VCaP (cell line): ENCODE data around the gene LSR.

Experiments used
- H3K27ac ChIP-seq: fragments of 450-650 bp; 2 replicates; pipeline ENCODE4 v1.5.1; 2017
- TF ChIP-seq, protein P1 (sequence below): fragments of 450-650 bp; conservative IDR thresholded peaks from 2 replicates; pipeline ENCODE4 v1.5.1; 2017; ENCODE audit warnings: mild to moderate bottlenecking, moderate library complexity

The LSR gene

DNA sequence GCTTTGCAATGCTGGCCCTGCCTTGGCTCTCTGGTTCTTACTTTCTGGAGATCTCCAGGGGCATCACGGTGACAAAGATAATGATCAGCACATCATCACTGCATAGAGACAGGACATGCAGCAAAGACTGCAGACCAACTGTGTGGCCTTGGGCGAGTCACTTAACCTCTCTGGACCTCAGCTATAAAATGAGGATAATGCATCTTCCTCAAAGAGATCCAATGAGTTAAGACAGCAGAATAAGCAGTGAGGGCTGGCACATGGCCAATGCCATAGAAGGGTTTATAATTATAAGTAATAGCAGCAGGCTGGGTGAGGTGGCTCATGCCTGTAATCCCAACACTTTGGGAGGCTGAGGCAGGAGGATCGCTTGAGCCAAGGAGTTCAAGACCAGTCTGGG is 45.5 kb downstream of the LSR start:
- TF ChIP-seq, protein P1, sequence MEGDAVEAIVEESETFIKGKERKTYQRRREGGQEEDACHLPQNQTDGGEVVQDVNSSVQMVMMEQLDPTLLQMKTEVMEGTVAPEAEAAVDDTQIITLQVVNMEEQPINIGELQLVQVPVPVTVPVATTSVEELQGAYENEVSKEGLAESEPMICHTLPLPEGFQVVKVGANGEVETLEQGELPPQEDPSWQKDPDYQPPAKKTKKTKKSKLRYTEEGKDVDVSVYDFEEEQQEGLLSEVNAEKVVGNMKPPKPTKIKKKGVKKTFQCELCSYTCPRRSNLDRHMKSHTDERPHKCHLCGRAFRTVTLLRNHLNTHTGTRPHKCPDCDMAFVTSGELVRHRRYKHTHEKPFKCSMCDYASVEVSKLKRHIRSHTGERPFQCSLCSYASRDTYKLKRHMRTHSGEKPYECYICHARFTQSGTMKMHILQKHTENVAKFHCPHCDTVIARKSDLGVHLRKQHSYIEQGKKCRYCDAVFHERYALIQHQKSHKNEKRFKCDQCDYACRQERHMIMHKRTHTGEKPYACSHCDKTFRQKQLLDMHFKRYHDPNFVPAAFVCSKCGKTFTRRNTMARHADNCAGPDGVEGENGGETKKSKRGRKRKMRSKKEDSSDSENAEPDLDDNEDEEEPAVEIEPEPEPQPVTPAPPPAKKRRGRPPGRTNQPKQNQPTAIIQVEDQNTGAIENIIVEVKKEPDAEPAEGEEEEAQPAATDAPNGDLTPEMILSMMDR, result no peak

DNA sequence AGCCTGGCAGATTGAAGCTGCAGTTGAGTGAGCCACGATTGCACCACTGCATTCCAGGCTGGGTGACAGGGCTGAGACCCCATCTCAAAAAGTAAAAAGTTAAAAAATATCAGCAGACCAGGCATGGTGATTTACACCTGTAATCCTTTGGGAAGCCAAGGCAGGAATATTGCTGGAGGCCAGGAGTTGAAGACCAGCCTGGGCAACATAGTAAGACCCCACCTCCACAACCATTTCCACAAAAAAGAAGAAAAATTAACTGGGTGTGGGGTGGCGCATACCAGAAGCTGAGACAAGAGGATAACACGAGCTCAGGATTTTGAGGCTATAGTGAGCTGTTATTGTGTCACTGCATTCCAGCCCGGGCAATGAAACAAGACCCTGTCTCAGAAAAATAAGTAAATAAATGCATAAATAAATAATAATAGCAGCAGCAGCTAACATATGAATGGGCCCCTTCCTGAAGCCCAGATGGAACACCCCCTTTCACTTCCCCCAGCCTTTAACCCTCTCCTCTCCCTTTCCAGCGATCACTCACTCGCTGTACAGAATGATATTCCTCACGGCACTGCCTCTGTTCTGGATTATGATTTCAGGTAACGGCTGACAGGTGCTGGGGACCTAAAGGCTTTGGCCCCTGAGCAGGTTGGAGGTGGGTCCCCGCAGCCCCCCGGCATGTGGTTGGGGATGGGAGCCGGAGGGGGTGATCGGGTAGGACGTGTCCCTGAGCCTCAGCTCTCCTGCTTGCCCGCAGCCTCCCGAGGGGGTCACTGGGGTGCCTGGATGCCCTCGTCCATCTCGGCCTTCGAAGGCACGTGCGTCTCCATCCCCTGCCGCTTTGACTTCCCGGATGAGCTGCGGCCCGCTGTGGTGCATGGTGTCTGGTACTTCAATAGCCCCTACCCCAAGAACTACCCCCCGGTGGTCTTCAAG is 46.3 kb downstream of the LSR start:
- TF ChIP-seq, protein P1, result no peak
- no peak overlapping the region for H3K27ac ChIP-seq

More for the DNA sequence above, 45.5 kb downstream of the LSR start:
- no peak overlapping the region for H3K27ac ChIP-seq

DNA sequence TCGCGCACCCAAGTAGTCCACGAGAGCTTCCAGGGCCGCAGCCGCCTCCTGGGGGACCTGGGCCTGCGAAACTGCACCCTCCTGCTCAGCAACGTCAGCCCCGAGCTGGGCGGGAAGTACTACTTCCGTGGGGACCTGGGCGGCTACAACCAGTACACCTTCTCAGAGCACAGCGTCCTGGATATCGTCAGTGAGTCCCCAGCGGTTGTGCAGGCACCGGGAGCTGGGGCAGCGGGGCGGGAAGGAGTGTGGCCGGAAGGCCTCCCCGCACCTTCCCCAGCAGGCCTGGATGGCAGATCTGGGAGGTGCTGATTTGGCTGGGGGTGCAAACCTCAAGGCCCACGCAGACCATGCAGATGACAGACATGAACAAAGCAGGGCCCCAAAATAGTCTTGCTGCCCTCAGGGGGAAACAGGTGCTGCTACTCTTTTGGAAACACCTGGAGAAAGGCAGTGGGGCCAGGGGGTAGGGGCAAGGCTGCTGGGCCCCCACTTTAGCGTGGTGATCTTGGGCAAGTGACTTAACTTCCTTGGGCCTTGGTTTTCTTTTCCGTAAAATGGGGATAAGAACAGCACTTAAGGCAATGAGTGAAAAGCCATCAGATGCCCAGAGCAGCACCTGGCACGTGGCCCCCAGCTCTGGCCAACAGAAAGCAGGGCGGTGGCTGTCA is 47.1 kb downstream of the LSR start:
- no peak overlapping the region for H3K27ac ChIP-seq
- TF ChIP-seq, protein P1, result no peak

DNA sequence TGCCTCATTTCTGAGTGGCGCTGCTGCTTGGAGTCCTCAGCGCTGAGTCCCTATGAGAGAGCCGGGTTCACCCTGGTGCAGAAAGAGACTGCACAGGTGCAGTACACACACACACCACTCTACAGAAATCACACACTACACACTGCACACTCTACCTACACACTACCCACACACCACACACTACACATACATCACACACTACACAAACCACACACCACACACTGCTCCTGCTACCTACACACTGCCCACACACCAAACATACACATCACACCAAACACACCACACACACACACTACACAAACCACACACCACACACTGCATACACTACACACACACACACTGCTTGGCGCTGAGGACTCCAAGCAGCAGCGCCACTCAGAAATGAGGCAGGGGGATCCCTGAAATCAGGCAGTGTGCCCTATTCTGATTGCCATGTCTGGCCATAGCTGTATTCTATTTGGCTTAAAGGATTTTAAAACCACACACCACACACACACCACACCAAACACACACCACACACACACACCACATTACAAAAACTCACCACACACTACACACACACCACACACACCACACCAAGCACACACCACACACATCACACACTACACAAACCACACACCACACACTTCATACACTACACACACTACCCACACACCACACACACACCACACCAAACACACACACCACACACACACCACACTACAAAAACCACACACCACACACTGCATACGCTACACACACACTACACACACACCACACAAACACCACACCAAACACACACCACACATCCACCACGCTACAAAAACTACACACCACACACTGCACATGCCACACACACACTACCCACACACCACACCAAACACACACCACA is 48.1 kb downstream of the LSR start:
- H3K27ac ChIP-seq, result no peak overlapping the region
- TF ChIP-seq, protein P1, result no peak

DNA sequence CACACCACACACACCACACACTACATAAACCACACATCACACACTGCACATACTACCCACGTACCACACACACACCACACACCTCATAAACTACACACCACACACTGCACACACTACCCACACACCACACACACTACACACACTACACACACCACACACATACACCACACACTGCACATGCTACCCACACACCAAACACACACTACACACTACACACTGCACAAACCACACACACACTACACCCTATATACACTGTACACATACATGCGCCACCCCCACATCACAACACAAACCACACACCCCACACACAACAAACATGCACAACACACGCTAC is 48.7 kb downstream of the LSR start:
- H3K27ac ChIP-seq, result no peak overlapping the region
- TF ChIP-seq, protein P1, result no peak

DNA sequence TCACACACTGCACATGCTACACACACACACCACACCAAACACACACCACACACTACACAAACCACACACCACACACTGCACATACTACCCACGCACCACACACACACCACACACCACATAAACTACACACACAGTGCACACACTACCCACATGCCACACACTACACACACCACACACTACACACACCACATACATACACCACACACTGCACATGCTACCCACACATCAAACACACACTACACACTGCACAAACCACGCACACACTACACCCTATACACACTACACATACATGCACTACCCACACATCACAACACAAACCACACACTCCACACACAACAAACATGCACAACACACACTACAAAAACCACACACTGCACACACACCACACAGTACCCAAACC is 49.1 kb downstream of the LSR start:
- TF ChIP-seq, protein P1, result no peak
- H3K27ac ChIP-seq, result no peak overlapping the region

DNA sequence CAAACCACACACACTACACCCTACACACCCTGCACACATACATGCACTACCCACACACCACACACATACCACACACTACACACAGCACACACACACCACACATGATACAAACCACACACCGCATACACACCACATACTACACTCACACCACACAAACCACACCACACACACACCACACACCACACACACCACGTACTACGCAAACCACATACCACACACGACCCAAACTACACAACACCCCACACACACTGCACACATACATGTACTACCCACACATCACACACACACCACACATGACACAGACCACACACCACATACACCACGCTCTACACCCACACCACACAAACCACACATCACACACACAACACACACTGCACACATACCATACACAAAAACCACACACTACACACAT is 49.8 kb downstream of the LSR start:
- no peak overlapping the region for H3K27ac ChIP-seq

More for the DNA sequence above, 49.8 kb downstream of the LSR start:
- TF ChIP-seq, protein P1, result no peak
